GM13976 (cell line): ENCODE data around the gene IAPP.
"Not testable (repeated sequence)": the region's sequence is repeated elsewhere in the genome, so short reads cannot be mapped to it uniquely, and the experiment has no call there.

Source experiments
- DNase-seq: peaks from one replicate; pipeline ENCODE4 v3.0.0; 2012; ENCODE audit warnings: low spot score
- CTCF ChIP-seq: IDR thresholded peaks from 2 replicates; pipeline ENCODE4 v1.5.1; 2012; ENCODE audit warnings: borderline replicate concordance, mild to moderate bottlenecking; ENCODE audit not compliant: insufficient read depth; ENCODE audit errors: extremely low read depth, missing control alignments, control extremely low read depth
- in situ Hi-C: fragments of 300-500 bp; cut with MboI; formaldehyde crosslinking; loops from one replicate; pipeline ENCODE4 v1.12.0; 2022; ENCODE audit warnings: low sequenced_read_pairs, mixed read lengths, inconsistent platforms; ENCODE audit not compliant: unreplicated experiment

IAPP gene

GRCh38 chr12:21369141-21369980 is 3.3 kb upstream of the IAPP start:
- in situ Hi-C loops: no loop called here
- no peak for DNase-seq
- no peak for TF ChIP-seq CTCF

GRCh38 chr12:21370845-21371449 is 1.8 kb upstream of the IAPP start:
- TF ChIP-seq CTCF: no peak
- in situ Hi-C loops: no loop called here

GRCh38 chr12:21379218-21379617 is 6.5 kb downstream of the IAPP start:
- no peak for DNase-seq
- TF ChIP-seq CTCF: no peak
- in situ Hi-C loops: no loop called here

More at GRCh38 chr12:21370845-21371449, 1.8 kb upstream of the IAPP start:
- DNase-seq: no peak

- in situ Hi-C loops, DNase-seq: not testable (repeated sequence)
Measured at GRCh38 chr12:21381320-21381719, 8.6 kb downstream of the IAPP start.

- in situ Hi-C loops: no loop called here
- TF ChIP-seq CTCF: no peak
- no peak for DNase-seq
Measured at GRCh38 chr12:21384261-21384660, 11.6 kb downstream of the IAPP start.

GRCh38 chr12:21387174-21387573 is 14.5 kb downstream of the IAPP start:
- in situ Hi-C loops: no loop called here
- no peak for DNase-seq
- no peak for TF ChIP-seq CTCF

- no peak for TF ChIP-seq CTCF
- no peak for DNase-seq
- in situ Hi-C loops: no loop called here
Measured at GRCh38 chr12:21392384-21392783, 19.7 kb downstream of the IAPP start.

GRCh38 chr12:21394828-21395626 is 22.3 kb downstream of the IAPP start:
- DNase-seq, in situ Hi-C loops: not testable (repeated sequence)
